Stimulated activated CD8-positive, alpha-beta memory T cell treated with anti-CD3 and anti-CD28 coated beads, Interleukin-4, amount 100 ng/mL, for 24 hours (primary cell): ENCODE data around the gene FMNL3.

Experiments used
- DNase-seq: peaks from one replicate; pipeline ENCODE4 v3.0.0-alpha.2; 2020; ENCODE audit warnings: low read depth

Gene FMNL3

DNA sequence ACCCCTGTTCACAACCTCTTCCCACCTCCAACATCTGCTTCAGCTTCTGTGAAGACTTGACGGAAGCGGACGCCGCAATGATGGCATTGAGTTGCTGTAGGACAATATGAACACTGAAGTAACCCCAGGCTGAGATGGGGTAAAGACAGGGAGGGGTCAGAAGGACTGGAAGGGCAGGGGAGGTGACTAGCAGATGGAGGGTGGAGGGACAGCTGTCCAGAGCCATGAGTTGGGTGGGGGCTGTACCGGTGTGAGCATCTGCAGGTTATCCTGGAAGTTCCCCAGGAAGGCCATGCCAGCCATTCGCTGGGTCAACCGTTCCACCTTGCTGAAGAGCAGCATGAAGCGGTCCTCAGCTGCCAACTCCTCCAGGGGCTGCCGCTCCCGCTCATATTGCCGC lies 57.8 kb downstream of the FMNL3 start:
- no peak for DNase-seq

DNA sequence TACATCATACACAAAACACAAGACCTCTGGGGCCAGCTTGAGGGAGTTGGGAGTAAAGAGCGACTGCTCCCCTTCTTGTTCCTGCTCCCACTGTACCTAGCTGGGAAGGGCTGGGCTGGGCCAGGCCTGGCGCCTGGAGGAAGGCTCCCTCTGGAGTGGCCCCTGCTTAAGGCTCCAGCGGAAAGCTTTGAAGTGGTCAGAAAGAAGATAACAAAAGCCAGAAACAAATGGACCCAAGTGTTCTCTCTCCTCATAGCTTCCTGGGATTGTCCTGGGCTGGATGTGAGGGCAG lies 58.5 kb downstream of the FMNL3 start:
- DNase-seq: no peak

DNA sequence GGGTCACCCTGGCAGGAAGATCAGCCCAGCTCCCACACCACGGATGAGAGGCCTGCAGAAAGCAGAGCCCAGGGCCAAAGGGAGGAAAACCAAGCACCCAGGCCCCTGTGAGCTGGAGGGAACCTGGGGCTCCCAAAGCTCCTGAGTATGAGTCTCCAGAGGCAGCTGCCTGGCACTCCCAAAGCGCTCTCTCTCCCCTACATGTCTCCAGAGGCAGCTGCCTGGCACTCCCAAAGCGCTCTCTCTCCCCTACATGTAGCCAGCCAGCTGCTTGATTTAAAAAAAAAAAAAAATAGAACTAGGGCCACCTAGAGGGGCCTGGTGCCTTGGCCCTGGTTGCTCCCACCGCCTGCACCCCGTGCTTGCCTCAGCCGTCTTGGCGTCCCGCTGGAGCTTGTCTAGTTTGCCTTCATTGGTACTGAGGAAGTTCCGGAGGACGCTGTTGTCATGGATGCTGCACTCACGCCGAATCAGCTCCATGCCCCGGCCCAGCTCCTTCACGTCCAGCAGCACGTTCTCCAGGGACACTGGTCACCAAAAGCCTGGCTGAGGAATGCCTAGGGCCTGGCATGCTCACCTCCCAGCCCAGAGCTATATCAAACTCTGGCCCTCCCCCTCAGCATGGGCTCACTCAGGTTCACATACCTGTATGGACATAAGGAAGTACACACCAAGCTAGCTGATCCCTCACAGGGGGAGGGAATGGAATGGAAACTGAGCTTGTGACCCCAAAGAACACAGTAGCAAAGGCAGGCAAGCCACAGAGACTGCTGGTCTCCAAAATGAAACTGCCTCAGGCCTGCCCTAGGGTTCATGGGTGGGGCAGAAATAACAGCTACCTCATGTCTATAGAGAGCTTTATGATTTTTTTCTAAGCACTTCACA lies 59.1 kb downstream of the FMNL3 start:
- no peak for DNase-seq

DNA sequence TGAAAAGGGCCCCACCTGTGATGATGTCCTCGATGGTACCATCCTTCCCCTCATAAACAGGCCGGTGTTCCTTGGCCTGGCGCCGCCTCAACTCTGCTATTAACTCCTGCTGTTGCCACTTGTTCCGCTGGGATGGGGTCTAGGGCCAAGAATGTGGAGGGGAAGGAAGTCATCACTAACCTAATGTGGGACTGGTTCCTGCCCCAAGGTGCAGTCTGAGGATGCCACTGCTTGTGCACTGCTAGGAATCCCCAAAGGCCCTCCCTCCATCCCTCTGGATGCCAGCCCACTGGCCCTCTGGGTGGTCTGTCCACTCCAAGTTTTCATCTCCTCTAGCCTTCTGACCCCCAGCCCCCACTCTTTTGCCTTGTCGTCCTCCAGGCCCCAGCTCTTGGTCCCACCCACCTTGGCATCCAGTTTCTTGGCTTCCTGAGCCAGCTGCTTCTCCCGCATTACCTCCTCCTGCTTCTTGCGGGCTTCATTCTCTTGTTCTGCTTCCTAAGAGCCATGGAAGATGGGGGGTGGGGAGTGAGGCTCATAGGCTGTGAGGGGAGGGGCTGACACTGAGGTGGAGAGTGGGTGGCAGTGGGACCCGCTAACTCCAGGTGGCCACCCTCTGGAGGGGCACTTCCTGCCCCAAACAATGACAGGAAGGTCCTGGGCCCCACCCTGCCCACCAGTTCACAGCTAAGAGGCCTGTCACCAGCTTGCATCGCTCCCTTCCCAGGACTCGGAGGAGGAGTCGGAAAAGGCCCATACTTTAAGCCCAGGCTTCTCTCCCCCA lies 60.1 kb downstream of the FMNL3 start:
- DNase-seq: no peak

DNA sequence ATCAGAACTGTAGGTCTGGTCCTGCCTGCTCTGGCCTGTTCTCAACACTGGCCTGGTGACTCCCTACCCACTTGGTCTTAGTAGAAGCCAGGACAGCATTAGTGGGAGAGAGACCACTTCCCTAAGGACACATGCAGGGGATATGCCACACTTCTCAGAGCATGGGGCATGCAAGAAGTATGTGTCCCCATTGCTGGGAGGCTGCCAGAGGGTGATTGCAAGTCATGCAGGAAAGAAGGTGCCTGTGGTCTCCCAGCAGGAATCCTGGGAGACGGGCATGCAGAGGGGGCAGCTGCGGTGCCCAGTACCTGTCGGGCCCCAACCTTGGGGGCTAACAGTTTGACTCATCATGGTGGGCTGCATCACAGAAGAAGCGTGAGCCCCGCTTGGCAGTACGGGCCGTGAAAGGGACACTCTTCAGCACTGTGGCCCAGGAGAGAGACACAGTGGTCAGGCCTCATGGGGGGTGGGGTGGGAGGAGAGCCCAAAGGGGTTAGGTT lies 60.8 kb downstream of the FMNL3 start:
- no peak for DNase-seq

DNA sequence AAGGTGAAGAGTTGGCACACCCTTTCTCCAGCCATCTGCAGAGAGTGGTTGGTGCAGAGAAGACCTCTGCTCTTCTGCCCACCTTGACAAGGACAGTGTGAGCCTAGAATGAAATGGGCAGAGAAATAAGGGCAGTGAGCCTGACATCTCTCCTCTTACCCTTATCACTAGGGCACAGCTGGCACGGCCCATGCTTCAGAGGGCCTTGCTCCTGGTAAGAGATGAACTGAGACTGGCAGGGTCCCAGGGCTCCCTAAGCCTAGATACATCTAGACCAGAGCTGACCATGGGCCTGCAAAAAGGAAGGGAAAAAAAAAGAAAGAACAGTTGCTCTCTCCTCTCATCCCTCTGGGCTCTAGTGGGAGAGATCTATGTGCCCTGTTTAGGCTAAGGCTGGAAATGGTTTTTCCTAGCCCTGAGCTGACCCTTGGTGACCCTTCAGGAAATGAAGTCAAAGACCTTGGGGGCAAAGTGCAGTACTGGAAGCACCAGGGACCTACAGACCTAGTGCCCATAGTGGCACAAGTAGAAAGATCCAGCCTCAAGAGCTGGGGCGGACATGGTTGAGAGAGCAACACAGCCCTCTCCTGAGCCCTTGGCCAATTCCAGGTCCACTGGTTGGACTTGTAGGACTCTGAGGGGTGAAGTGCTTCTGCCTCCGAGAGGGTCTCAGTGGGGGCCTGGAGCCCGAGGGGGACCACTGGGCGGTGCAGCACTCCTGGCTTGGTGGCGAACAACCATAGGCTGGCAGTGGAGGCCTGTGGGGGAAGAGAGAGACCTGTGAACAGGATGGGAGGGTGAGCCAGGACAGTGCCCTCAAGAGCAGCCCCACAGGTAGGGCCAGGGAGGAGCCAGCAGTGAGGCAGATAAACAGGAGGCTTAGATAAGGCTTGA lies 61.8 kb downstream of the FMNL3 start:
- DNase-seq: no peak

DNA sequence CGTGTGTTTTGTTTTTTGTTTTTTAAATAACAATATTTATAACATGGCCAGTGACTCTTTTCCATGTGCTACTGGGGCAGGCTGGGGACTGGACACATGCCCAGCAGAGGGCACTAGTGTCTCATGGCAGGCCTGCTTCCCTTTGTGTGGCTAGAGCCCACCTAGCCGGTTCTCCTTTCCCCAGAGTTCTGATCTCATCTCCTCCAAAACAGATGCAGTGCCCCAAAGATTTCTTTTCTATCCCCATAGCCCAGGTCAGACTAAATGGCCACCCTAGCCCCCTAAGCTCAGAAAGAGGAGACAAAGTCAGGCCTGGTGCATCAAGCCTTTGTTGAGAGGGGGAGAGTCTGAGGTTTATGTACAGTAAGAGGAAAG lies 62.6 kb downstream of the FMNL3 start:
- peak; percentile 66 for DNase-seq

DNA sequence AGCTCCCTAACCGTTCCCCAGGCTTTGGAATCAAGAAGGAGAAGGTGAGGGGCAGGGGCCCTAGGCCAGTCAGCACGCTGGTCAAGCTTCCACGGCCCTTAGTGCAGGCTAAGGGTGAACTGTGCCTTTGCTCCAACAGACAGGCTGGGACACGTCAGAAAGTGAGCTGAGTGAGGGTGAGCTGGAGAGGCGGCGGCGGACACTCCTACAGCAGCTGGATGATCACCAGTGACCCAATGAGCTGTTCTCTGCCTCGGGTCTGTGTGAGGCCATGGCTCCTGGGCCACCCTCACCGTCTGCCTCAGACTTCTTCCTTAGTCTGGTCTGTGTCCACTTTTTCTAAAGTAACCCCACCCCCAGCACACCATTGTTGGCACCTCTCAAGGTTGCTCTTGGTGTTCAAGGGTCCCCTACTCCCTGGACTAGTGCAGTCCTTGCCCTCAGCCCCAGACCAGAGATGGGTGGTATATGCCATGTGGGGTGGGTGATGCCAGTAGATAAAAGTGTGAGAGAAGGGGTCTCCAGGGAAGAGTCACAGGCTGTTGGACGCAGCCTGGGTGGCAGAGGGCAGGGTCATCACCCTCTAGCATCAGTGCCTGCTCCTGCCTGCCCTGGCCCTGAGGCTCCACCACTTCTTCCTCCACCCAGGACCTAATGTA lies 63.1 kb downstream of the FMNL3 start:
- DNase-seq: no peak

DNA sequence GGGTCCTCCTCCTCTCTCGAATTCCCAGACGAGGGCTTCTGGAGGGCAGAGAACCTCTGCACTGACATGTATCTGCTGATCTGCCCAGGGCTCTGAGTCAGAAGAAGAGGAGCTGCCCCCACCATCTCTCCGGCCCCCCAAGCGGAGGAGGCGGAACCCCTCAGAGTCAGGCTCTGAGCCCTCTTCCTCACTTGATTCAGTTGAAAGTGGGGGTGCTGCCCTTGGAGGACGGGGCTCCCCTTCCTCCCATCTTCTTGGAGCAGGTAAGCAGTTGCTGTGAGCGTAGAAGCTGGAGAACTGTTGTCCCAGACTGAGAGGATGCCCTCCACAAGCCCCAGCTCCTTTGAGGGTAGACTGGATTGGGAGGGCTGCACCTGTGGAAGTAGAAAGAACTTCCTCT lies 64.1 kb downstream of the FMNL3 start:
- no peak for DNase-seq

DNA sequence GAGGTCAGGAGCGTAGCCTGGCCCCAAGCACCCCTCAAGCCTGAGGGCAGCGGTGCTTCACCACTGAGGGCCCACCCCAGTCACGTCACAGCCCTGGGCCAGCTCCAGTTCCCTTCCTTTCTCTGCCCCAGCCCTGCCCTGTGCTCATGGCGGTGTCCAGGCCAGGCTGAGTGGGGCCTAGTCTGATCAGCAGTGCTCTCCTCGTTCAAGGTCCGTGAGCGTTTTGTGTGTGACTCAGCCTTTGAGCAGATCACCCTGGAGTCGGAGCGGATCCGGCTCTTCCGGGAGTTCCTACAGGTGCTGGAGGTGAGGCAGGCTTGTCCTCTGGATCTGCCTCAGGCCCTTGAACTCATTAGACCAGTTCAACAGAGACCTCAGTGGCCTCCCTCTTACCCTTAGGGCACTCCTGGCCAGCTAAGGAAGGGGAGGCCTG lies 64.8 kb downstream of the FMNL3 start:
- DNase-seq: no peak

DNA sequence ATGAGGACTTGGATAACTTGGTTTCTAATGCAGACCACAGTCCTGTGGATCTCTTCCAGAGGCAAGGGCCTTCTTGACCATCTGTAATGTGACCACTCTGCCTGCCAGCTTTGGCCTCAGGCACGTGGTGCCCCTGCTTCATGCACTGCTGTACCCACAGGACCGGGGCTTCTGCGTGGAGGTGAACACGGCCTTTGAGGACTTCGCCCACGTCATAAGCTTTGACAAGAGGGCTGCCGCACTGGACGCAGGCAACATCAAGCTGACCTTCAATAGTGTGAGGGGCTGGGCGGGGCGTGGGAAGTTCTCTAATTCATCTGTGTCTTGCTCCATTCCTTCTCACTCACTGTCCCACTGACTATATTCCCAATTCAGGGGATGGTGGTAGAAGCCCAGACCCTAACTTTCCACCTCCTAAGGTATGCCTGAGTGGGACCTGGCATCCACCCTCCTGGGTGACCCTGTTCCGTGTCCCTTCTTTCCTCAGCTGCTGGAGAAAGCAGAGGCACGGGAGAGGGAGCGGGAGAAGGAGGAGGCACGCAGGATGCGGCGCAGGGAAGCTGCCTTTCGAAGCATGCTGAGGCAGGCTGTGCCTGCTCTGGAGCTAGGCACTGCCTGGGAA lies 65.3 kb downstream of the FMNL3 start:
- DNase-seq: no peak

DNA sequence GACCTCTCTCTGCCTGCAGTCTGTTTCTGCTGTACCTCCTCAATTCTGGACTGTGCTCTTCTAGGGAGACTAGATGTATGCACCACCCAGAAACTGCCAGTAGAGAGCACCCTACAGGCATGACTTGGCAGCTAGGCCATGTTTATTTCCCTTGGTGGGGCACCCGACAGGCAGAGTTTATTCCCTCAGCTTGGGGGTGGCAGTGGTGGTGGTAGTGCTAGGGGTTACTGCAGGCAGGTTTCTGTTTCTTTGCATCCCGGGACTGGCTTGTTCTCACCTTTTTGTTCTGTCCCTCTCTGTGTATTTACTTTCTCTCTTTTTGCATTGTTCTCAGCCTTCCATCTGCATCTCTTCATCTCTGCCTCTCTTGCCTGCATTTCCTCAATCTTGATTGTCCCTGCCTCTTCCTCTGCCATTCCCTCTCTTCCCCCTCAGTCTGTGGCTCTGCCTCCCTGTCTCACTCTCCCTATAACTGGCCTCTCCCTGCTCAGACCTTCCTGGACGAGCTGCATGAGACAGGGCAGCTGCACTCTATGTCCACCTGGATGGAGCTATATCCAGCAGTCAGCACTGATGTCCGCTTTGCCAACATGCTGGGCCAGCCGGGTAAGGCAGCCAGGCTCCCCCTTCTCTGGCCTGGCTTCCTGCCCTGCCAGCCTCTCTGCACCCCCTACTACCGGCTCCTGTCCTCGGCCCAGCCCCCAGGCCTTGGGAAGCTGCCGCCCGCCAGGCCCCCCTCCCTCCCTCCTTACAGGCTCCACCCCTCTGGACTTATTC lies 70.0 kb downstream of the FMNL3 start:
- DNase-seq: peak; percentile 30

DNA sequence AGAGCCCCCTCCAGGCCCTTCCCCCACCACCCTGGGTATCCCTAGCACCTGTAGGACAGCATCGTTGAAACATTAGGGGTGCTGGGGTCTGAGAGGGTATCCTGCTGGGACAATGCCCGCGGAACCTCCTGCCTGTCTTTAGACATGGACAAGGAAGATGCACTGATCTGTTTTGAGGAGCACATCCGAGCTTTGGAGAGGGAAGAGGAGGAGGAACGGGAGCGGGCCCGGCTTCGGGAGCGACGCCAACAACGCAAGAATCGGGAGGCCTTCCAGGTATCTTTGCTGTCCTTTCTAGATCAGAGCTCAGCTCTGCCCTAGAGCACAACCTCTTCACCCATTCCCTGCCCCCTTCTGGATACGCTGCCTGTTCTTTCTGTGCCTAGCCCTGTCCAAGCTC lies 70.6 kb downstream of the FMNL3 start:
- DNase-seq: no peak

DNA sequence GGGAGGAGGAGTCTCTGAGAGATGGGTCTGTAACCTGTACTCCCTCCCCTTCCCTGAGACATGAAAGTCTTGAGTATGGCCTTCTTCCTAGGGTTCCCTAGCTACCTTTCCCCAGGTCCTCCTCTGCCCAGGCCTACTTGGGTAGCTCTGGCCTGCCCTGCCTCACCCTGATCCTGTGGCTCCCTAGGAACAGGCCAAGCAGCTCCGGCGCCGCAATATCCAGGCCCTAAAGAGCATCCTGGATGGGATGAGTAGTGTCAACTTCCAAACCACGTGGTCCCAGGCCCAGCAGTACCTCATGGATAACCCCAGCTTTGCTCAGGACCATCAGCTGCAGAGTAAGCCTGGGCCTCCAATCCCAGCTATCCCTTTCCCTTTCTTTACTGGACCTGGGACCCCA lies 71.5 kb downstream of the FMNL3 start:
- DNase-seq: no peak

DNA sequence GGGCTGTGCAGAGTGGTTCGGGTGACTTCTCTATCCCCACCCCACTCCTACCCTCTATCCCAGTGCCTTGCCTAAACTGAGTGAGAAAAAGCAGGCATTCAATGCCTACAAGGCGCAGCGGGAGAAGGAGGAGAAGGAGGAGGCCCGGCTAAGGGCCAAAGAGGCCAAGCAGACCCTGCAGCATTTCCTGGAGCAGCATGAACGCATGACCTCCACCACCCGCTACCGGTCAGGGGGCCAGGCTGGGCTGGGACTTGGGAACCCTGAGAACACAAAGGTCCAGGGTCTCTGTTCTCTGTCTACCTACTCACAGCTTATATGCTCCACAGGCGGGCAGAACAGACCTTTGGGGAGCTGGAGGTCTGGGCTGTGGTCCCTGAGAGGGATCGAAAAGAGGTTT lies 72.2 kb downstream of the FMNL3 start:
- no peak for DNase-seq

DNA sequence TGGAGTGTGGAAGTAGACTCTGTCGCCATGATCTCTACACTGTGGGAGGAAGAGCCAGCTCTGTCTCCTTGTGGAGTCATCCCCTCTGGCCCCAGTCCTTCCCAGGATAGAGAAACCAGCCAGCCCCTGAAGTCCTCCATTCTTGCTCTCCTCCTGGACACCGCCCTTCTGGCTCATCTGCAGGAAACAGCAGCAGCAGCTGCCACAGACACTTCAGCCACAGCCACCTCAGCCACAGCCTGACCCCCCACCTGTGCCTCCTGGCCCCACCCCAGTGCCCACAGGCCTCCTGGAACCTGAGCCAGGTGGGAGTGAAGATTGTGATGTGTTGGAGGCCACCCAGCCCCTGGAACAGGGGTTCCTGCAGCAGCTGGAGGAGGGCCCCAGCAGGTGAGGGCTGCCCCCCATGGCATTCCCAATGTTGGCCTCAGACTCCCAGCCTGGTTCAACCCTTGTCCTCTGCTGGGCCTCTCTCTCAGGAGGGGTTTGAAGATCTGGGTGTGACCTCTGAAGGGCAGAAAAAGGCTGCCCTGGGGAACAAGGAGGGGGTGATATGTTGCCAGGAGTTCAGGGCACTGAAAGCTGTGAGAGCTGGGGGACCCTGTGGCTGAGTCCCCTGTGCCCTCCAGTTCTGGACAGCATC lies 73.4 kb downstream of the FMNL3 start:
- DNase-seq: no peak

DNA sequence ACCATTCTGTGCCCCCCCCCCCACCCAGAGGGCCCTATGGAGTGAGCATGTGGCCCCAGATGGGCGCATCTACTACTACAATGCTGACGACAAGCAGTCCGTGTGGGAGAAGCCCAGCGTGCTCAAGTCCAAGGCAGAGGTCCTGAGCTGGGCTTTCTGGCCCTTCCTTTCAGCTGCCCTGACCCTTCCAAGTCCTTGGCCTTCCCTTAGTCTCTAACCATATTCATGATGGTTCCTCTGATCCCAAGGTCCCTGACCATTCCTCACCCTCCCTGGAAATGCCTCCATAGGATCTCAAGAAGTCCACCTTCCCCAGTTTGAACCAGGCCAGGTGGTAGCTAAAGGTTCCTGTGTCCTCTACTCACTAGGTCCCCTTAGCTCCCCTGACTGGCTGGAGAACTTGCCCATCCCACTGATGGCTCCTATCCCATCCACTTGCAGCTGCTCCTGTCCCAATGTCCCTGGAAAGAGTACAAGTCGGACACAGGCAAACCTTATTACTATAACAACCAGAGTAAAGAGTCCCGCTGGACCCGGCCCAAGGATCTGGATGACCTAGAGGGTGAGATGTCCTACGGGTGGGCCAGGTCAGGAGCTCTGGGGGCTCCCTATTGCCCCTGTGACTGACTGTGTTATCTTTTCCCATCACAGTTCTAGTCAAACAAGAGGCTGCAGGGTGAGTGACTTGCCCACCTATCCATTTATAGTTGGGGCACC lies 74.1 kb downstream of the FMNL3 start:
- no peak for DNase-seq

DNA sequence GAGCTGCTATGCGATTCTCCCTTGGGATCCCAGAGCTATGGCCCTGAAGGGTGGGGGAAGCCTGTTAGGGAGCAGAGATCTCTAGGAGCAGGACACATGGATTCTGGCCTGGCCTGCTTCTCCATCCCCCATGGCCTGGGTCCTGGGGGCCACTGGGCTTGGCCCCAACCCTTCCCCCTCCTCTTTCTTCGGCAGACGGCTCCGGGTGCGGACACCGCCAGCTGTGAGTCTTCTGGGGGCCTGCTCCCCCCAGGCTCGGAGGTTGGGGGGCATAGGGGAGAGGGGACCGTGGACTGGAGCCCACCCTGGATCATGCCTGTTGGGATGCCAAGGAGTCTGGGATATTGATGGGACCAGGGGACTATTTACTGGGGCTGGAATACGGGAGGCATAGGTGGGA lies 74.8 kb downstream of the FMNL3 start:
- DNase-seq: no peak

DNA sequence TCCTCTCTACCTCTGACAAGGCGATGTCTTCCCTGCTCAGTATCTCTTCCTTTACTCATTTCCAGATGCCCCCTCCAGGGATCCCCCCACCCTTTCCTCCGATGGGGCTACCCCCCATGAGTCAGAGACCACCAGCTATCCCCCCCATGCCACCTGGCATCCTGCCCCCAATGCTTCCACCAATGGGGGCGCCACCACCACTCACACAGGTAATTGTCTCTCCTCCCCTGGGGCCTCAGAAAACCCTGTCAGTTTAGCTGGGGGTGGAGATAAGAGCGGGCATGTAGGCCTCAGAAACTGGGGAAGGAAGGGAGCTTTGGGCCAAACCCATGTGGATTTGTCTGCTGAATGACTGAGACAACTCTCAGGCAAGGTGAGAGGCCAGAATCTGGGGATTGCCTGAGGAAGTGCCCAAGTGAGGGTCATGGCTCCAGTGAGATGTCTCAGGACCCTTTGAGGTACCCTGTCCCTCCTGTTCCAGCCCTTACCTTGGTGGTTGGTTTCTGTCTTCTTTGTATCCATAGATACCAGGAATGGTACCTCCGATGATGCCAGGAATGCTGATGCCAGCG lies 75.8 kb downstream of the FMNL3 start:
- no peak for DNase-seq
